Measurements from ENCODE around the gene HECW1. TPM values are rescaled to one million over a fixed set of nuclear protein-coding genes. Genes with fewer than 3 reads are reported as not detected.

The HECW1 gene
- total RNA-seq, 1 experiment from 2014 or later: 2.7 TPM

GRCh38 chr7:43394441-43395130 lies 282.1 kb downstream of the HECW1 start:
- Histone ChIP-seq H3K27me3 (ENCODE audit: insufficient read depth, low read depth) (peaks cover 52% of the 10 kb centered on the region), H3K4me1 (replicated peaks; ENCODE audit: insufficient read depth) (no peaks in the 10 kb centered on the region), H2AFZ (no peak overlapping the region), H3K27ac (no peak overlapping the region), H3K4me2 (no peak overlapping the region), H3K36me3 (ENCODE audit: low read depth) (no peaks in the 10 kb centered on the region), H4K20me1 (ENCODE audit: insufficient read depth) (no peaks in the 10 kb centered on the region), H3K4me3 (no peak overlapping the region), H3K79me2 (ENCODE audit: low read depth) (no peaks in the 10 kb centered on the region), H3F3A (ENCODE audit: insufficient read depth, low read depth) (no peaks in the 10 kb centered on the region), H3K9me2 (ENCODE audit: insufficient read depth) (no peaks in the 10 kb centered on the region), H3K9me3 (ENCODE audit: insufficient read depth, low read depth) (no peaks in the 10 kb centered on the region)
- no TSS peak for BruUV-seq (replicated peaks)
- ChIA-PET CTCF (no interaction called here), POLR2A (ENCODE audit: unreplicated experiment) (no interaction called here)
- TF ChIP-seq EZH2 (IDR thresholded peaks at IDR 0.05; ENCODE audit: low read depth) (no peak), CTCF (conservative IDR thresholded peaks at IDR 0.05) (no peak)
- DNase-seq: no peak
- intact Hi-C loops (cut with micrococcal nuclease; ENCODE audit: unreplicated experiment): no loop called here

DNA sequence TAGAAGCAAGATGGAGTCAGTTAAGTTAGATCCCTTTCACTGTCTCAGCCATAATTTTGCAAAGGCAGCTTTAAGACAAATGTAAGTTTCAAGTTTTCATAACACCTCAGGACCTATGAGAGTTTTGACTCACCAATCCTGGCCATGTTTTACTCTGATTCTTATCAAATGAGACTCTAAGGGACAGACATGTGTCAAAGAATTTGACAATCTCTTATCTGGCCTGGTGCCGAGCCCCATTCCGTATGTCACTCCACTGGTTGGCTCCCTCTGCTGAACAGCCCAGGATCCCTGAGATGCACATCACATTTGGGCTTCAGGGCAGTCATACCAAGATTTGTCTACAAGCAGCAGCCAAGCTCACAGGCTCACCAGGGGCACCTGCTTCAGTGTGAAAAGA lies 282.9 kb downstream of the HECW1 start:
- no peak overlapping the region for H3K4me3 ChIP-seq
- no peak for TF ChIP-seq EZH2 (IDR thresholded peaks at IDR 0.05; ENCODE audit: low read depth)
- no peaks in the 10 kb centered on the region for H3K4me1 ChIP-seq (replicated peaks; ENCODE audit: insufficient read depth)
- H3F3A ChIP-seq (ENCODE audit: insufficient read depth, low read depth): no peaks in the 10 kb centered on the region
- H4K20me1 ChIP-seq (ENCODE audit: insufficient read depth): no peaks in the 10 kb centered on the region
- peaks cover 59% of the 10 kb centered on the region for H3K27me3 ChIP-seq (ENCODE audit: insufficient read depth, low read depth)
- no peak overlapping the region for H3K4me2 ChIP-seq
- no peak for DNase-seq
- no peaks in the 10 kb centered on the region for H3K36me3 ChIP-seq (ENCODE audit: low read depth)
- ChIA-PET POLR2A (ENCODE audit: unreplicated experiment) (no interaction called here), CTCF (no interaction called here)
- no TSS peak for BruUV-seq (replicated peaks)
- H3K9me3 ChIP-seq (ENCODE audit: insufficient read depth, low read depth): no peaks in the 10 kb centered on the region
- no peaks in the 10 kb centered on the region for H3K9me2 ChIP-seq (ENCODE audit: insufficient read depth)
- no peaks in the 10 kb centered on the region for H3K79me2 ChIP-seq (ENCODE audit: low read depth)
- intact Hi-C loops (cut with micrococcal nuclease; ENCODE audit: unreplicated experiment): no loop called here
- H3K27ac ChIP-seq: no peak overlapping the region
- no peak overlapping the region for H2AFZ ChIP-seq

DNA sequence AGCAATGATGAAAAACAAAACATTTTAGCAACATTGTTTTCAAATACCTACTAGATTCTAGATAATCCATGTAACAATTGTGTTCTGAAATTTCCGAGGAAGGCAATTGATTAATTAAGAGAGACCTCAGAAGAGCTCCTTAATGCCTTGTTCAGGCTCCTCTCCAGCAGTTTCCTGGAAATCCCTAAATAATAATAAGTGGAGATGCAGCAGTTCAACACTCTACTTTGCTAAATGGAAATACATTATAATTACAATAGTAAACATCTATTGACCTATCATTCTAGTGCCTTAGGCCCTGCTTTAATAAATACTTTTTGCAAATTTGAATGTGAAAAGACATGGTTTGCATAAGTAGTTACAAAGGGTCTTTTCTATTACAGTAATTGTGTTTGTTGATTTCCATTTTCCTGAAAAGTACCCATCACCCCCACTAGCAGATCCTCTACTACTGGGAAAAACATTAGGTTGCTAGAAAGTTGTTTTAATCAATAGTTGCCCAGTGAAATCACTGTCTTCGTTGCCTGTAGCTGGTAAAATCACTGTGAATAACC lies 283.8 kb downstream of the HECW1 start:
- intact Hi-C loops (cut with micrococcal nuclease; ENCODE audit: unreplicated experiment): no loop called here
- TF ChIP-seq CTCF (conservative IDR thresholded peaks at IDR 0.05) (no peak), EZH2 (IDR thresholded peaks at IDR 0.05; ENCODE audit: low read depth) (no peak)
- Histone ChIP-seq H3K4me1 (replicated peaks; ENCODE audit: insufficient read depth) (no peaks in the 10 kb centered on the region), H3K4me2 (no peak overlapping the region), H3K9me2 (ENCODE audit: insufficient read depth) (no peaks in the 10 kb centered on the region), H3K27ac (no peak overlapping the region), H3F3A (ENCODE audit: insufficient read depth, low read depth) (no peaks in the 10 kb centered on the region), H3K36me3 (ENCODE audit: low read depth) (no peaks in the 10 kb centered on the region), H3K4me3 (no peak overlapping the region), H2AFZ (no peak overlapping the region), H4K20me1 (ENCODE audit: insufficient read depth) (no peaks in the 10 kb centered on the region), H3K27me3 (ENCODE audit: insufficient read depth, low read depth) (peaks cover 68% of the 10 kb centered on the region), H3K9me3 (ENCODE audit: insufficient read depth, low read depth) (no peaks in the 10 kb centered on the region), H3K79me2 (ENCODE audit: low read depth) (no peaks in the 10 kb centered on the region)
- DNase-seq: no peak
- ChIA-PET POLR2A (ENCODE audit: unreplicated experiment) (interaction anchor here (0.7 kb wide), 1 partner anchor 1428 kb away, joined by 3 read pairs; no protein-coding TSS in a partner anchor), CTCF (no interaction called here)
- no TSS peak for BruUV-seq (replicated peaks)

Measured in PC-9 (cell line).